Measurements from ENCODE around the gene WIPF2. TPM values are rescaled to one million over a fixed set of nuclear protein-coding genes. Genes with fewer than 3 reads are reported as not detected.
A peak's percentile ranks its signal among the peaks of the same experiment; 100 is the strongest.

The WIPF2 gene
- total RNA-seq, 4 donors from 2014 or later, result 4.6 to 6.2 (median 5.4) TPM

GRCh38 chr17:40320756-40321523 is 101.8 kb downstream of the WIPF2 start:
- peak; percentile 59 to 95 for DNase-seq
- peak; percentile 75 to 78 for TF ChIP-seq POLR2A (IDR thresholded peaks at IDR 0.05)
- TF ChIP-seq CTCF (IDR thresholded peaks at IDR 0.05 in 4 of 5, conservative IDR thresholded peaks at IDR 0.05 in 1 of 5), result no peak
- ATAC-seq, result peak; percentile 20 to 40
- intact Hi-C loops (cut with DNase I; ENCODE audit: low total_unique reads) (loop anchor here (1.0 kb wide), 1 partner anchor 20 kb away; no protein-coding TSS in a partner anchor), in situ Hi-C loops (cut with MboI; ENCODE audit: low sequenced_read_pairs in 4 of 4) (no loop called here)
- Histone ChIP-seq H3K9me3 (no peaks in the 10 kb centered on the region), H3K27me3 (no peaks in the 10 kb centered on the region), H3K4me3 (peak overlapping the region; percentile 82 to 100 (median 90)), H3K27ac (peak overlapping the region; percentile 95 to 100 (median 98)), H3K36me3 (no peaks in the 10 kb centered on the region), H3K4me1 (peaks cover 79 to 89% of the 10 kb centered on the region in 2 donors)

GRCh38 chr17:40321524-40321929 is 102.4 kb downstream of the WIPF2 start:
- TF ChIP-seq POLR2A (IDR thresholded peaks at IDR 0.05) (no peak), CTCF (IDR thresholded peaks at IDR 0.05 in 4 of 5, conservative IDR thresholded peaks at IDR 0.05 in 1 of 5) (no peak)
- peak overlapping the region; percentile 82 to 100 (median 90) for H3K4me3 ChIP-seq
- in situ Hi-C loops (cut with MboI; ENCODE audit: low sequenced_read_pairs in 4 of 4) (no loop called here), intact Hi-C loops (cut with DNase I; ENCODE audit: low total_unique reads) (loop anchor here (1.0 kb wide), 1 partner anchor 20 kb away; no protein-coding TSS in a partner anchor)
- no peaks in the 10 kb centered on the region for H3K27me3 ChIP-seq
- DNase-seq (no peak), ATAC-seq (peak in 1 of 2 donors; percentile 1)
- H3K9me3 ChIP-seq, result no peaks in the 10 kb centered on the region
- H3K36me3 ChIP-seq, result no peaks in the 10 kb centered on the region
- H3K27ac ChIP-seq, result peak overlapping the region; percentile 95 to 100 (median 98)
- peaks cover 79 to 89% of the 10 kb centered on the region in 2 donors for H3K4me1 ChIP-seq

- ATAC-seq (peak in 1 of 2 donors; percentile 18), DNase-seq (peak; percentile 60 to 83)
- H3K9me3 ChIP-seq, result no peaks in the 10 kb centered on the region
- H3K27me3 ChIP-seq, result no peaks in the 10 kb centered on the region
- TF ChIP-seq CTCF (IDR thresholded peaks at IDR 0.05 in 4 of 5, conservative IDR thresholded peaks at IDR 0.05 in 1 of 5) (no peak), POLR2A (IDR thresholded peaks at IDR 0.05) (peak; percentile 25 to 36)
- H3K4me3 ChIP-seq, result peak overlapping the region; percentile 82 to 100 (median 90)
- intact Hi-C loops (cut with DNase I; ENCODE audit: low total_unique reads) (loop anchor here (1.0 kb wide), 1 partner anchor 19 kb away; no protein-coding TSS in a partner anchor), in situ Hi-C loops (cut with MboI; ENCODE audit: low sequenced_read_pairs in 4 of 4) (no loop called here)
- H3K4me1 ChIP-seq, result peaks cover 80 to 89% of the 10 kb centered on the region in 2 donors
- peak overlapping the region; percentile 95 to 100 (median 98) for H3K27ac ChIP-seq
- H3K36me3 ChIP-seq, result no peaks in the 10 kb centered on the region
Measured at GRCh38 chr17:40321961-40322357, 102.9 kb downstream of the WIPF2 start.

- no peaks in the 10 kb centered on the region for H3K27me3 ChIP-seq
- H3K4me3 ChIP-seq, result peak overlapping the region; percentile 82 to 100 (median 90)
- no peaks in the 10 kb centered on the region for H3K36me3 ChIP-seq
- peak overlapping the region; percentile 95 to 100 (median 98) for H3K27ac ChIP-seq
- intact Hi-C loops (cut with DNase I; ENCODE audit: low total_unique reads) (no loop called here), in situ Hi-C loops (cut with MboI; ENCODE audit: low sequenced_read_pairs in 4 of 4) (no loop called here)
- H3K9me3 ChIP-seq, result no peaks in the 10 kb centered on the region
- TF ChIP-seq POLR2A (IDR thresholded peaks at IDR 0.05), result peak in 1 of 2 donors; percentile 19
- TF ChIP-seq CTCF (IDR thresholded peaks at IDR 0.05 in 4 of 5, conservative IDR thresholded peaks at IDR 0.05 in 1 of 5), result no peak
- DNase-seq (peak in 1 of 2 donors; percentile 71), ATAC-seq (no peak)
- peaks cover 80 to 89% of the 10 kb centered on the region in 2 donors for H3K4me1 ChIP-seq
Measured at GRCh38 chr17:40322358-40323315, 103.5 kb downstream of the WIPF2 start.

Measured in gastrocnemius medialis (tissue), 4 donors.